ENCODE results near the gene RNF19B. TPM values are rescaled to one million over a fixed set of nuclear protein-coding genes. Genes with fewer than 3 reads are reported as not detected.

The RNF19B gene
- polyA plus RNA-seq, 2 of the 4 experiments (the other 2 are of a cell fraction) = 9.9 to 22.6 TPM

DNA sequence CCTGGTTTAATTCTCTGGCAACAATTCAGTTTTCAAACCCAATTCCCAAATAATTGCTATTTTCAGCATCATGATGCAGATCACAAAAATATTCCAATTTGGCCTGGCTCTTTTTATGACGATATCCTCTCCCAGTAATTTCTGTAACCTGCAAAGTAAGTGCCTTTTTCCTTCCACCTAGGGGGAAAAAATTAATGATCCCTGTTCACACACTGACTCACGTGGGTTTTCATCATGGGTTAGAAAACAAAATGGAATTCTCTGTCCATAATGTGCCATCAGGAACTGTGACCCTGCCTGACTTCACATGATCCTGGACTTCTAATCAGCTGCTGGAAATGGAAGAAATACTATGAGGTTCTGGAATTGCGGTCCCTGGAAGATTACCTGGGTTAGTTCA, 47.6 kb upstream of the RNF19B start:
- WGBS (ENCODE audit: missing lambda C conversion rate) = 93% methylated on average over 3 of the region's 3 CpGs
- no peak for ATAC-seq
- no peak for FAIRE-seq
- Histone ChIP-seq H3K4me2 (no peak overlapping the region), H3K4me3 (no peak overlapping the region), H3K9me3 (no peaks in the 10 kb centered on the region), H3K27ac (no peak overlapping the region), H3K4me1 (peaks cover 16% of the 10 kb centered on the region)
- no peak for DNase-seq (ENCODE audit: low read depth in 1 of 2, low spot score in 1 of 2)
- ChIA-PET POLR2A (no interaction called here), CTCF (interaction anchor here (0.6 to 1.0 kb wide), 3 partner anchors 42 to 119 kb away, joined by 3 to 4 read pairs (median 3); no protein-coding TSS in a partner anchor)
- no peak for TF ChIP-seq KDM5A (IDR thresholded peaks at IDR 0.05)
- TF ChIP-seq, protein P1, sequence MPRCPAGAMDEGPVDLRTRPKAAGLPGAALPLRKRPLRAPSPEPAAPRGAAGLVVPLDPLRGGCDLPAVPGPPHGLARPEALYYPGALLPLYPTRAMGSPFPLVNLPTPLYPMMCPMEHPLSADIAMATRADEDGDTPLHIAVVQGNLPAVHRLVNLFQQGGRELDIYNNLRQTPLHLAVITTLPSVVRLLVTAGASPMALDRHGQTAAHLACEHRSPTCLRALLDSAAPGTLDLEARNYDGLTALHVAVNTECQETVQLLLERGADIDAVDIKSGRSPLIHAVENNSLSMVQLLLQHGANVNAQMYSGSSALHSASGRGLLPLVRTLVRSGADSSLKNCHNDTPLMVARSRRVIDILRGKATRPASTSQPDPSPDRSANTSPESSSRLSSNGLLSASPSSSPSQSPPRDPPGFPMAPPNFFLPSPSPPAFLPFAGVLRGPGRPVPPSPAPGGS (IDR thresholded peaks at IDR 0.05) = no peak
- no peak for TF ChIP-seq EP300 (IDR thresholded peaks at IDR 0.05)
- no peak for TF ChIP-seq ZSCAN20 (CRISPR knock-in tag; IDR thresholded peaks at IDR 0.05)
- no peak for TF ChIP-seq CEBPB (IDR thresholded peaks at IDR 0.05)
- no peak for TF ChIP-seq HDAC2 (IDR thresholded peaks at IDR 0.05)
- no peak for TF ChIP-seq RCOR1 (IDR thresholded peaks at IDR 0.05; ENCODE audit: low read depth, low read length)

DNA sequence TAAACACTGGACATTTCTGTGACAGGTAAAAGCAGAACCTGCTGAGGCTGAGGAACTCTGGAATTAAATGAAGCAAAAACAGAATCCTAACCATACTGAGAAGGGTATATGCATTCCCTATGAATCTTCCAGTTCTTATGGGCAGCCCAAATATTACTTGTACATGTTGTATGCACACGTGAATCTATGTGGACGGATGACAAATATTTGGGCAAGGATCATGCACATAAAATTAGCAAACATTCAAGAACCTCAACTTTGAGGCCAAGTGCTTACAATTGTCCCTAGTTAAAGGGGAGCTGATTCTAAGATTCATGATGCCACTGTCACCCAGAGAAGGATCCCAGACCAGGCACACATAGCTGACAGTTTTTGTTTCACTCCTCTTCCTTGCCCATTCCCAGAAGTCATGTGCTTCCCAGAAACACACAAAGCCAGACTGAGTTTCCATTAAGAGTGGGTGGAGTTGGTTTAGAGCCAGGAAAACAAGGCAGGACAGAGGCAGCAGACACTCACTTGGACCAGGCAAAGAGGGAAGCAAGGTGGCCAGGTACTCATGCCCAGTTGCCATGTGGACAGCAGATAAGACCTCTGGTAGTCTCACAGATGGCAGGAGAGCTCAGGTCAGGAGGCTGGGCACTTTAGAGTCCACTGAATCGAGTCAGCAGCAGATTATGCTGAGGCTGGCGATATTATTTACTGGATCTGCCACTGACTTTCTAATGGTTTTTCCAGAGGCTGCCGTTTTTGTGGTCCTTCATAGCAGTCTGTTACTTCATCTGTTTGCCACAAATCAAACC, 46.5 kb upstream of the RNF19B start:
- FAIRE-seq (no peak), ATAC-seq (no peak), DNase-seq (ENCODE audit: low read depth in 1 of 2, low spot score in 1 of 2) (no peak)
- WGBS (ENCODE audit: missing lambda C conversion rate) = 88% methylated on average over 5 of the region's 5 CpGs
- no peaks in the 10 kb centered on the region for H3K9me3 ChIP-seq
- no peak overlapping the region for H3K4me2 ChIP-seq
- no peak overlapping the region for H3K27ac ChIP-seq
- H3K4me1 ChIP-seq = peaks cover 19% of the 10 kb centered on the region
- no peak overlapping the region for H3K4me3 ChIP-seq
- POLR2A ChIA-PET = no interaction called here
- CTCF ChIA-PET = interaction anchor here (0.6 kb wide), 1 partner anchor 41 kb away, joined by 3 read pairs; no protein-coding TSS in a partner anchor
- TF ChIP-seq, protein P2, sequence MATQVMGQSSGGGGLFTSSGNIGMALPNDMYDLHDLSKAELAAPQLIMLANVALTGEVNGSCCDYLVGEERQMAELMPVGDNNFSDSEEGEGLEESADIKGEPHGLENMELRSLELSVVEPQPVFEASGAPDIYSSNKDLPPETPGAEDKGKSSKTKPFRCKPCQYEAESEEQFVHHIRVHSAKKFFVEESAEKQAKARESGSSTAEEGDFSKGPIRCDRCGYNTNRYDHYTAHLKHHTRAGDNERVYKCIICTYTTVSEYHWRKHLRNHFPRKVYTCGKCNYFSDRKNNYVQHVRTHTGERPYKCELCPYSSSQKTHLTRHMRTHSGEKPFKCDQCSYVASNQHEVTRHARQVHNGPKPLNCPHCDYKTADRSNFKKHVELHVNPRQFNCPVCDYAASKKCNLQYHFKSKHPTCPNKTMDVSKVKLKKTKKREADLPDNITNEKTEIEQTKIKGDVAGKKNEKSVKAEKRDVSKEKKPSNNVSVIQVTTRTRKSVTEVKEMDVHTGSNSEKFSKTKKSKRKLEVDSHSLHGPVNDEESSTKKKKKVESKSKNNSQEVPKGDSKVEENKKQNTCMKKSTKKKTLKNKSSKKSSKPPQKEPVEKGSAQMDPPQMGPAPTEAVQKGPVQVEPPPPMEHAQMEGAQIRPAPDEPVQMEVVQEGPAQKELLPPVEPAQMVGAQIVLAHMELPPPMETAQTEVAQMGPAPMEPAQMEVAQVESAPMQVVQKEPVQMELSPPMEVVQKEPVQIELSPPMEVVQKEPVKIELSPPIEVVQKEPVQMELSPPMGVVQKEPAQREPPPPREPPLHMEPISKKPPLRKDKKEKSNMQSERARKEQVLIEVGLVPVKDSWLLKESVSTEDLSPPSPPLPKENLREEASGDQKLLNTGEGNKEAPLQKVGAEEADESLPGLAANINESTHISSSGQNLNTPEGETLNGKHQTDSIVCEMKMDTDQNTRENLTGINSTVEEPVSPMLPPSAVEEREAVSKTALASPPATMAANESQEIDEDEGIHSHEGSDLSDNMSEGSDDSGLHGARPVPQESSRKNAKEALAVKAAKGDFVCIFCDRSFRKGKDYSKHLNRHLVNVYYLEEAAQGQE (IDR thresholded peaks at IDR 0.05) = no peak
- TF ChIP-seq MAFK (IDR thresholded peaks at IDR 0.05; ENCODE audit: partially characterized antibody) = peak; percentile 40

DNA sequence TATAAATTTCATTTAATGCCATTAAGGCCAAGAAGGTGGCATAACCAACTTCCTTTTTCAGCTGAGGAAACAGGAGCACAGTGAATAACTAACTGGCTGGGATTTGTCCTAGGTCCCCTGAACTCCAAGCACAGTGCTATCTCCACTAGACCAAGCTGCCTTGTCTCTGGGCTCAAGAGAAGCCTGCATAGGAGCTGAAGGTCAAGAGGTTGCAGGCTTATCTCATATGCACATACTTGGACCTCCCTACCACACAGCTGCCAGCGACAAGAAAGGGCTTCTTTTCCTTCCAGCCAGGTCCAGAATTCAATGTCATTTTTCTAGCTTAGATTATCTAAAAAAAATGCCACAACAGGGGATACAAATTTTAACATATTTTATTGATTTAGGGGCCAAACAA, 45.0 kb upstream of the RNF19B start:
- 8% methylated on average over 1 of the region's 1 CpG for WGBS (ENCODE audit: missing lambda C conversion rate)
- ATAC-seq = no peak
- H3K4me2 ChIP-seq = no peak overlapping the region
- POLR2A ChIA-PET = no interaction called here
- H3K4me3 ChIP-seq = no peak overlapping the region
- FAIRE-seq = no peak
- TF ChIP-seq KDM1A (IDR thresholded peaks at IDR 0.05; ENCODE audit: low read depth) = no peak
- no peak for DNase-seq (ENCODE audit: low read depth in 1 of 2, low spot score in 1 of 2)
- CTCF ChIA-PET = interaction anchor here (0.8 to 3.4 kb wide), 4 partner anchors 12 to 117 kb away, joined by 3 to 24 read pairs (median 8); no protein-coding TSS in a partner anchor
- H3K9me3 ChIP-seq = no peaks in the 10 kb centered on the region
- H3K4me1 ChIP-seq = peaks cover 19% of the 10 kb centered on the region
- no peak overlapping the region for H3K27ac ChIP-seq

DNA sequence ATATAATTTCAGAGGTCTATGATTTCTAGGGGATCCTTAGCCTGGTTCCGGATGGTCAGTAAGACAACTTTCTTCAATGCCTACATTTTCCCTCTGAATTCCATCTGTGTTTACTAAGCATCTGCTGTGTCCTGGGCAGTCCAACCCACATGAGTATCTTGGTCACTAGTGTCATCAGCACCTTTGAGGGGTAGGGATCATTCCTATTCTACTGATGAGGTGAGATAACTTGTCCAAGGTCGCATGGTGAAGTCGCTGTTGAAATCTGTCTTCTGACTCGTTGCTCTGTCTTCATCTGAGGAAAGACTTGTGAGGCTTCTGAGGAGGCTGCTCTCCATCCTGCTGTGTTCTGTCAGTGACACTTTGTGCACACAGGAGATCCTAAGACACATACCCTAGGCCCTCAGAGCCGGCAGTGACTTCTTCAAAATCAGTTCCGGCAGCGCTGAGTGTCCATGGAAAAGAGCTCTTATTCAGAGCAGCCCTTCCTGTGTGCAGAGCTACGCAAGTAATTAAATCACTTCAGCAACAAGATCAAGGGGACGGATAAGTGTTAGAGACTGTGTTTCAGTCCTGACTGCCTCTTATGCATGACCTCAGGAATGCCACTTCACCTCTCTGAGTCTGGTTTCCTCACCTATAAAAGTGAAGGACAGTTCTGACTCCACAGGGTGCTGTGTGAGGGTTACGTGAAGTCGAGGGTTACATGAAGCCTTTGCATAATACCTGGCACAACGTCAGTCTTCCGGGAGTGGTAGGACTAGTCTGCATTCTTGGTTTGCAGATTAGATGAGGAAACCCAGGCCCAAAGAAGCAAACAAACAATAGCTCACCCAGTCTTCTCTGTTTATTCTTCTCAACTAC, 43.7 kb upstream of the RNF19B start:
- no peak overlapping the region for H3K27ac ChIP-seq
- FAIRE-seq (no peak), DNase-seq (ENCODE audit: low read depth in 1 of 2, low spot score in 1 of 2) (peak in 1 of 2 experiments; percentile 27), ATAC-seq (no peak)
- WGBS (ENCODE audit: missing lambda C conversion rate) = 72% methylated on average over 13 of the region's 13 CpGs
- ChIA-PET POLR2A (no interaction called here), CTCF (interaction anchor here (0.6 to 3.8 kb wide), 18 partner anchors 7 to 687 kb away, joined by 3 to 29 read pairs (median 7); no protein-coding TSS in a partner anchor)
- no peak overlapping the region for H3K4me3 ChIP-seq
- peaks cover 19% of the 10 kb centered on the region for H3K4me1 ChIP-seq
- no peak overlapping the region for H3K4me2 ChIP-seq
- TF ChIP-seq HEYL (CRISPR knock-in tag; IDR thresholded peaks at IDR 0.05) = no peak
- TF ChIP-seq CBX8 (IDR thresholded peaks at IDR 0.05) = no peak
- TF ChIP-seq, protein P3, sequence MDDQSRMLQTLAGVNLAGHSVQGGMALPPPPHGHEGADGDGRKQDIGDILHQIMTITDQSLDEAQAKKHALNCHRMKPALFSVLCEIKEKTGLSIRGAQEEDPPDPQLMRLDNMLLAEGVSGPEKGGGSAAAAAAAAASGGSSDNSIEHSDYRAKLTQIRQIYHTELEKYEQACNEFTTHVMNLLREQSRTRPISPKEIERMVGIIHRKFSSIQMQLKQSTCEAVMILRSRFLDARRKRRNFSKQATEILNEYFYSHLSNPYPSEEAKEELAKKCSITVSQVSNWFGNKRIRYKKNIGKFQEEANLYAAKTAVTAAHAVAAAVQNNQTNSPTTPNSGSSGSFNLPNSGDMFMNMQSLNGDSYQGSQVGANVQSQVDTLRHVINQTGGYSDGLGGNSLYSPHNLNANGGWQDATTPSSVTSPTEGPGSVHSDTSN (IDR thresholded peaks at IDR 0.05) = no peak
- no peak for TF ChIP-seq EP300 (IDR thresholded peaks at IDR 0.05)
- TF ChIP-seq BHLHE40 (IDR thresholded peaks at IDR 0.05; ENCODE audit: low read depth, low read length) = no peak
- no peak for TF ChIP-seq RCOR1 (IDR thresholded peaks at IDR 0.05; ENCODE audit: low read depth, low read length)
- TF ChIP-seq RAD21 (conservative IDR thresholded peaks at IDR 0.05 in 1 of 2, IDR thresholded peaks at IDR 0.05 in 1 of 2) = no peak
- no peak for TF ChIP-seq POLR2AphosphoS2 (conservative IDR thresholded peaks at IDR 0.05; ENCODE audit: low read length)
- no peak for TF ChIP-seq FOSL2 (IDR thresholded peaks at IDR 0.05)
- no peak for TF ChIP-seq FOSL2 (CRISPR knock-in tag; IDR thresholded peaks at IDR 0.05)
- TF ChIP-seq NR3C1 (IDR thresholded peaks at IDR 0.05) = no peak
- no peaks in the 10 kb centered on the region for H3K9me3 ChIP-seq
